Type B pancreatic cell (in vitro differentiated cells): ENCODE measurements around the gene TP53I3. TPM values are rescaled to one million over a fixed set of nuclear protein-coding genes. Genes with fewer than 3 reads are reported as not detected.
"Not testable (repeated sequence)": the region's sequence is repeated elsewhere in the genome, so short reads cannot be mapped to it uniquely, and the experiment has no call there.

Source experiments
- DNase-seq: peaks from one replicate; pipeline ENCODE4 v3.0.0; 2021; ENCODE audit warnings: mixed read lengths; ENCODE audit not compliant: unreplicated experiment; ENCODE audit errors: extremely low spot score
- H3K27ac Mint-ChIP-seq: 2 replicates; pipeline ENCODE4 v1.8.0; 2021; ENCODE audit warnings: mild to moderate bottlenecking, mixed read lengths
- H3K27me3 Mint-ChIP-seq: 2 replicates; pipeline ENCODE4 v1.8.0; 2021; ENCODE audit warnings: mixed read lengths
- H3K36me3 Mint-ChIP-seq: 2 replicates; pipeline ENCODE4 v1.8.0; 2021; ENCODE audit warnings: mixed read lengths
- H3K4me1 Mint-ChIP-seq: one replicate; pipeline ENCODE4 v1.8.0; 2021; ENCODE audit warnings: mixed read lengths; ENCODE audit not compliant: unreplicated experiment
- H3K4me3 Mint-ChIP-seq: 2 replicates; pipeline ENCODE4 v1.8.0; 2021; ENCODE audit warnings: mild to moderate bottlenecking, mixed read lengths
- H3K9me3 Mint-ChIP-seq: 2 replicates; pipeline ENCODE4 v1.8.0; 2021; ENCODE audit warnings: mixed read lengths
- CTCF ChIP-seq: fragments of 200-600 bp; sonication (generic); conservative IDR thresholded peaks from 2 replicates; pipeline ENCODE4 v1.5.0; 2021; ENCODE audit warnings: antibody characterized with exemption, mild to moderate bottlenecking
- total RNA-seq: library from RNA; stranded (reverse); gene quantifications from 2 replicates; pipeline ENCODE4 v1.2.1, GENCODE V29; 2021; ENCODE audit warnings: low replicate concordance

Gene TP53I3
- total RNA-seq, 1 donor from 2014 or later = 74.0 TPM

GRCh38 chr2:24046599-24046929, 38.1 kb downstream of the TP53I3 start:
- Mint-ChIP-seq H3K9me3 (no peaks in the 10 kb centered on the region), H3K4me3 (peak overlapping the region; percentile 100), H3K36me3 (peaks cover 8% of the 10 kb centered on the region), H3K27ac (no peak overlapping the region), H3K27me3 (no peaks in the 10 kb centered on the region), H3K4me1 (peaks cover 15% of the 10 kb centered on the region)
- DNase-seq = no peak
- TF ChIP-seq CTCF = no peak

DNA sequence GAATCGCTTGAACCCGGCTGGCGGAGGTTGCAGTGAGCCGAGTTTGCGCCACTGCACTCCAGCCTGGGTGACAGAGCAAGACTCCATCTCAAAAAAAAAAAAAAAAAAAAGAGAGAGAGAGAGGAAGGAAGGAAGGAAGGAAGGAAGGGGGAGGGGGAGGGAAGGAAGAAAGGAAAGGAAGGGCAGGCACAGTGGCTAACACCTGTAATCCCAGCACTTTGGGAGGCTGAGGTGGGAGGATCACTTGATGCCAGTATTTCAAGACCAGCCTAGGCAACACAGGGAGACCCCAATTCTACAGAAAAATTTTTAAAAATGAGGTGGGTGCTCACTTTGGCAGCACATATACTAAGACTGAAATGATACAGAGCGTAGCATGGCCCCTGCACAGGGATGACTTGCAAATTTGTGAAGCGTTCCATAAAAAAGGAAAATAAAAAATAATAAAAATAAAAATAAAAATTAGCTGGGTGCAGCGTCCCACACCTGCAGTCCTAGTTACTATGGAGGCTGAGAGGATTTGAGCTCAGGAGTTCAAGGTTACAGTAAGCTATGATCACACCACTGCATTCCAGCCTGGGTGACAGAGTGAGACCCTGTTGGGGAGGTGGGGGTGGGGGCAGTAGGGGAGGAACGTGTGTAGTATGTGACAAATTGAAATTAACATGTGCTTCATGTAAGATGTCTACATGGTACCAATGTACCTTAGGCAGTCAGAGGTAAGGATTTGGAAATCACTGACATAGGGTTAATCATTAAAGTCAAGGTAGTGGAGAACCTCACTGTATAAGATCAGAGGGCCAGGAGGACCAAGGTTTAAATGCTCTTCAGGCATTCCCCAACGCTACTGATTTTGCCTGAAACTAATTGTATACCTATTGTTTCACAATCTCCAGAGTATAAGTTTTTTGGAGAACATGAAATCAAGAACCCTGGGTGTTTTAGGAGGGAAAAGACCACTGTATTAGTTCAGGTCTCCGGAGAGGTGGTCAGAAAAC, 38.8 kb downstream of the TP53I3 start:
- DNase-seq = no peak
- Mint-ChIP-seq H3K4me3 (peak overlapping the region; percentile 100), H3K4me1 (peaks cover 15% of the 10 kb centered on the region), H3K36me3 (peaks cover 8% of the 10 kb centered on the region), H3K9me3 (no peaks in the 10 kb centered on the region), H3K27ac (no peak overlapping the region), H3K27me3 (no peaks in the 10 kb centered on the region)
- TF ChIP-seq CTCF = no peak

DNA sequence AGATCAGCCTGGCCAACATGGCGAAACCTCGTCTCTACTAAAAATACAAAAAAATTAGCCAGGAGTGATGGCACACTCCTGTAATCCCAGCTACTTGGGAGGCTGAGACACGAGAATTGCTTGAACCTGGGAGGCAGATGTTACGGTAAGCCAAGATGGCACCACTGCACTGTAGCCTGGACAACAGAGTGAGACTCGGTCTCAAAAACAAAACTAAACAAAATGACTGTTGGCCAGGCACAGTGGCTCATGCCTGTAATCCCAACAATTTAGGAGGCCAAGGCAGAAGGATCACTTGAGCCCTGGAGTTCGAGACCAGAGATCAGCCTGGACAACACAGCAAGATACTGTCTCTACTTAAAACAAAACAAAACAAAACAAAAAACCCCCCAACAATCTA, 41.5 kb downstream of the TP53I3 start:
- not testable (repeated sequence) for H3K27ac Mint-ChIP-seq, DNase-seq, H3K9me3 Mint-ChIP-seq, H3K4me3 Mint-ChIP-seq, H3K27me3 Mint-ChIP-seq
- H3K4me1 Mint-ChIP-seq = peaks cover 15% of the 10 kb centered on the region
- peaks cover 13% of the 10 kb centered on the region for H3K36me3 Mint-ChIP-seq

GRCh38 chr2:24040511-24040910, 44.1 kb downstream of the TP53I3 start:
- Mint-ChIP-seq H3K27me3 (no peaks in the 10 kb centered on the region), H3K4me3 (no peak overlapping the region), H3K36me3 (peaks cover 21% of the 10 kb centered on the region), H3K4me1 (peaks cover 5% of the 10 kb centered on the region), H3K27ac (no peak overlapping the region), H3K9me3 (no peaks in the 10 kb centered on the region)
- no peak for TF ChIP-seq CTCF
- DNase-seq = no peak

- DNase-seq = no peak
- no peaks in the 10 kb centered on the region for H3K9me3 Mint-ChIP-seq
- H3K4me3 Mint-ChIP-seq = no peak overlapping the region
- no peaks in the 10 kb centered on the region for H3K4me1 Mint-ChIP-seq
- no peaks in the 10 kb centered on the region for H3K27me3 Mint-ChIP-seq
- peaks cover 20% of the 10 kb centered on the region for H3K36me3 Mint-ChIP-seq
- H3K27ac Mint-ChIP-seq = no peak overlapping the region
- no peak for TF ChIP-seq CTCF
Observed at GRCh38 chr2:24038786-24039499, 45.7 kb downstream of the TP53I3 start.

Other genes with a start within 250 kb of the TP53I3 start
- 15.9 and 25.7 TPM in 2 replicates for gene ATAD2B, start 157.7 kb downstream of the TP53I3 start, total RNA-seq
- gene UBXN2A, start 144.4 kb downstream of the TP53I3 start, total RNA-seq = 11.2 and 20.7 TPM in 2 replicates
- 0.24 TPM in 1 of 2 replicates, not detected in the other for gene MFSD2B, start 74.7 kb downstream of the TP53I3 start, total RNA-seq
- gene WDCP, start 37.4 kb downstream of the TP53I3 start, total RNA-seq = 12.3 and 24.6 TPM in 2 replicates
- 19.0 and 23.0 TPM in 2 replicates for gene FKBP1B, start 35.1 kb downstream of the TP53I3 start, total RNA-seq
- gene SF3B6, start 8.5 kb downstream of the TP53I3 start, total RNA-seq = 102 TPM in 2 replicates
- 1.3 and 2.5 TPM in 2 replicates for gene PFN4, start 38.5 kb upstream of the TP53I3 start, total RNA-seq
- 14.4 and 20.4 TPM in 2 replicates for gene FAM228B, start 38.6 kb upstream of the TP53I3 start, total RNA-seq
- gene FAM228A, start 90.2 kb upstream of the TP53I3 start, total RNA-seq = not detected in 2 replicates